Erythroblast (primary cell): ENCODE results near the gene NOL7.

Source experiments
- GATA1 ChIP-seq: IDR thresholded peaks from 2 replicates; pipeline ENCODE4 v1.6.1; 2011; ENCODE audit warnings: low read depth, mild to moderate bottlenecking, control low read depth, low read length, moderate library complexity
- POLR2A ChIP-seq: IDR thresholded peaks from 2 replicates; pipeline ENCODE4 v1.6.1; 2011; ENCODE audit warnings: mild to moderate bottlenecking, low read length

DNA sequence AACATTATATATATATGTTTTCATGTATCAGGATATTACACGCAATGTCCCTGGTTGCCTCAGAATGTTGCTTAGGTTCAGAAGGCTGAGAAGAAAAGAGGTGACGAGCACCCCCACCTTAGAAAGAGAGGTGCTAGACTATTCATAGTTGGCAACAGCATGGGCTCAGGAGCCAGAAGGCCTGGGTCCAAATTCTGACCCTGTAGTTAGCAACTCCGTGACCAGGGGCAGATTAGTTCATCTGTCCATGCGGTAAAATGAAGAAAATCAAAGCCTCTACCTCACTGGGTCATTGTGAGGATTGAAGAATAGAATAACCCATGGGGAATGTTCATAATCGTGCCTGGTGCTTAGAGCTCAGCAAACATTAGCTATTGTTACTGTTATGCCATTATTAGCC, 46.2 kb upstream of the NOL7 start:
- no peak for TF ChIP-seq POLR2A
- no peak for TF ChIP-seq GATA1
